T1000 (cell line): ENCODE results near the gene CCDC92.

ENCODE experiments used
- DNase-seq: peaks from one replicate; lab custom pipeline; 2025; ENCODE audit warnings: mixed read lengths; lab: John Stamatoyannopoulos, UW

The CCDC92 gene

DNA sequence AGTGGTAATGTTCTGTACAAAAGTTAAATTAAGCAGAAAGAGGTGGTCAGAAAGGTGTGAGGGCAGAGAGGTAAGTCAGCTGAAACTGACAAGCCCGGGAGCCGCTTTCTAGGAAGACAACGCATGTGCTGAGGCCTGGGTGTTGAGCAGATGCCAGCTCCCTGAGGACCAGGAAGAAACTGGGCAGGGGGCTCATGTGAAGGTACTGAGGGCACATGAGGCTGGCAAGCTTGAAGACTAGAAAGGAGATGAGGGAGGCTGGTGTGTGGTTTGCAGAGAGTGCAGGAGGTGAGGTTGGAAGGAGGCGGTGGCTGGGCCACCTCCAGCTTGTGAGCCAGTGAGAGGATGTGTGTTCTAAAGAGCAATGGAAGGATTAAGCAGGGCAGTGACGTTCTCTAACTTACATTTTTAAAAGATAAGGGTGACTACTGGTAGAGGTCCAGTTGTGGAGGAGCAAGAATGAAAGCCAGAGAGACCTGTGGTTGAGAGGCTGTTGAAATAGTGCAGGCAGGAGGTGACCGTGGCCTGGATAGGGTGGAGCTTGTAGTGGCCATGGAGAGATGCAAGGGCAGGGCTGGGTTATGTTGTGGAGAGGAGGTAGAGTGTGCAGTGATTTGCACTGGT lies 29.5 kb upstream of the CCDC92 start:
- DNase-seq = no peak

- no peak for DNase-seq
These were observed 28.7 kb upstream of the CCDC92 start for GRCh38 chr12:124001343-124001742.

DNA sequence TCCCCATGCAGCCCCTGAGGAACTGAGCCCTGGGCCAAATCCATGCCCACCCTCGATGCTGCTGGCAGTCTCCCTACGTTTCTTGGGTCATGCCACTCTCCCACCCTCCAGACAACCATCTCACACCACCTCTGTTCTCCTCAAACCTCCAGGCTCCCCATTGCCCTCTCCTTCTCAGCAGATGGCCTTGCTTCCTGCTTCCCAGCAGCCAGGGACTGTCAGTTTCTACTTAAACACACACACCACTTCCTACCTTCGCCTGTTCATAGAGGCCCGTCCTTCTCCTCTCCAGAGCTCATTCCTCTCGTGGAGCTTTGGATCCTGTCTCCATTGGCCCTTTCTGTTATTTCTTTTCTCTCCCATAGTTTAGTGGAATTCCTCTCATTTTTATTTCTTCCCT lies 27.5 kb upstream of the CCDC92 start:
- DNase-seq = no peak

DNA sequence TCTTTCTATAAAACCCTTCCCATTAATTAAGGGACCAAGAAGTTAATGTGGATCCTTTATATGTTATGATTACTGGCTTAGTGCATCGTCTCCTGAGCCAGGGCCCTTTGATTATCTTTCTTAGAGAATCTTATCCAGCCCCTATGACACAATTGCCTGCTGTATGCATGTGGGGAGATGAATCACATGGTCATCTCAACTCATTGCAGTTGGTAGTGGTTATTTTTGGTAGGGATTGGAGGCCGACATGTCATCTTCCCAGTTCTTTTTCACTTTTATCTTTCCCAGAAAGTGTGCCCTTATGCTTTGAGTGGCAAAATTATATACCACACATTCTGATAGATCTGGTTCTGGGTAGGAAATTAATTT lies 26.3 kb upstream of the CCDC92 start:
- no peak for DNase-seq

DNA sequence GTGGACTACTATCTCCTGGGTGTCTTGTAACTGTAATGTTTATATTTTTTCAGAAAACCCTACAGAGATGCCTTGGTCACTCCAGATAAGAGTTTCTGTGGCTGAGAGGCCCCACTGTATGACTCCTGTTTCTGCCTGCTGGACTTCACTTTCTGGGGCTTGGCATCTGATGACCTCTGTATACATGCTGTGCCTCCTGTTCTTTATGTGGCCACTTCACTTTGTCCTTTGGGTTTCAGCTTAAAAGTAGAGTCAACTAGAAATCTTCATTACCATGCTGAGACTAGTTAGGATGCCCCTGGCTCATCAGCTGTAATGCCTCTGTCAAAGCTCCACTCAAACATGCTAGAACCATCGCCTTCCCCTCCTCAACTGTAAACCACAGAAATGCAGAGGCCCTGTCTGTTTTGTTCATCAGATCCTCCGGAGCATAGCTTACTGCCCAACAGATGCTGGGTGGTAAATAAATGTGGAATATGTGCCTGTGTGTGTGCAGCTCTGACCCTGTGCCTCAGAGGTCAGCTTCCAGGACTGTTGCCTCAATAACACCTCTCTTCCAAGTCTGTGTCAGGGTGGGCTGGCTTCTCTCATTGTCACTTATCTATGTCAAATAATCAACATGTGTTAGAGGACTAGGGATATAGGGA lies 25.8 kb upstream of the CCDC92 start:
- DNase-seq = no peak

GRCh38 chr12:123997908-123998307 lies 25.3 kb upstream of the CCDC92 start:
- DNase-seq = no peak

DNA sequence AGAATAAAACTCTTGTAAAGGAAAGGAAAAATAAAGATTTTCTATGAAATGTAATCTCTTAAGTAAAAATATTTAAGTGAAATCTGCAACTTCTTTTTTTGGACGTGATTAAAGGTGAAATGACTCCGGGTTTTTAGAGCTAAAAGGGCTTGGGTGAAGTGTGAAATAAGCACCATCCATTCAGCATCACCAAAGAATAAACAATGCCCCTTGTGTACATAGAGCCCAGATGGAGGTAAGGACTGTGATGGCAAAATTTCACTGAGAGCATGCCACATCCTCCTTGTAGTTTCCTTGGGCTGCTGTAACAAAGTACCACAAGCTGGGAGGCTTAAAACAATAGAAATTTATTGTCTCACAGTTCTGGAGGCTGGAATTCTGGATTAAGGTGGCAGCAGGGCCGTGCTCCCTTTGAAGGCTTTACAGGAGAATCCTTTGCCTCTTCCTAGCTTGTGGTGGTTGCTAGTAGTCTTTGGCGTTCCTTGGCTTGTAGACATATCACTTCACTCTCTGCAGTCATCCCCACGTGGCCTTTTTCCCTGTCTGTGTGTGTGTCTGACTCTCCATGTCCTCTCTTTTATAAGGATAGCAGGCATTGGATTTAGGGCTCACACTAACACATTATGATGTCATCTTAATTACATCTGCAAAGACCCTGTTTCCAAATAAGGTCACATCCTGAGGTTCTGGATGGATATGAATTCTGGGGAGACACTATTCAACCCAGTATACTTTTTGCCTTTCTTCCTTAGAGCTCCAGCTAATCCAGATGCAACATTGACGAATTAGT lies 24.6 kb upstream of the CCDC92 start:
- DNase-seq = no peak

DNA sequence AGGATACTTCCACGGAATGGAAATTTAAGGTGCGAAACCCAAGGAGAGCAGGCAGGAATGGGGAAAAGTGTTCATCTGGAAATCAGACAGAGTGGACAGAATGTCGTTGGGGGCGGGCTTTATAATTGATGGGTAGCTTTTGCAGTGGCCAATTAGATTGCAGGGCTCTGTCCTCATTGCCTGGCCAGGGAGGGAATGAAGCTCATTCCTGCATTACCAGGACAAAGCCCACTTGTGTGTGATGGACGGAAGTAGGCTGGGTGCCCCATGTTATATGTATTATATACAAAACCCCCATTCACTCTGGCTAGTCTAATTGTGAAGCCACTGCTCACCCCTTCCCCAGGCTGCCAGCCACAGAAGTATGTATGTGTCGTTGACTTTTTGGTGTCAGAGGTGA lies 23.9 kb upstream of the CCDC92 start:
- no peak for DNase-seq

GRCh38 chr12:123995023-123995748 lies 22.6 kb upstream of the CCDC92 start:
- no peak for DNase-seq

- no peak for DNase-seq
These were observed 19.6 kb upstream of the CCDC92 start for GRCh38 chr12:123992118-123992825.

- no peak for DNase-seq
These were observed 18.8 kb upstream of the CCDC92 start for GRCh38 chr12:123991372-123991951.

DNA sequence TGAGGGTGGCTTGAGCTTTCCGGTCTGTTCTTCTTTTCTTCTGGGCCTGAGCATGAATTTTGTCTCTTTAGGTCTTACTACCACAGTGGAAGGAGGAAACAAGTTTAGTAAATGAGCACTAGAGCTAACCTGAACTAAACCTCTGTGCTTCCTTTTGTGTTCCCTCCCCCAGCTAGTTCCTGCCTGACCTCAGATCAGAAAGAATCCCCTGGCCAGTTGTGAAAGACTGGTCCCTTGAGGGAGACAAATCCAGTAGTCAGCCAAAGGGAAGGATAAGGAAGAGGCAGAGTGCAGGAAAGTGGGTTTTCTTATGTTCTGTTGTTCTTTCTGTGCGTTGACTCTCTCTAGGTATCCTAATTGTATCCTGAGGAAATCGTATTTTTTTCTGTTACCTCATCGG lies 17.9 kb upstream of the CCDC92 start:
- DNase-seq = no peak

GRCh38 chr12:123989753-123990152 lies 17.1 kb upstream of the CCDC92 start:
- no peak for DNase-seq

DNA sequence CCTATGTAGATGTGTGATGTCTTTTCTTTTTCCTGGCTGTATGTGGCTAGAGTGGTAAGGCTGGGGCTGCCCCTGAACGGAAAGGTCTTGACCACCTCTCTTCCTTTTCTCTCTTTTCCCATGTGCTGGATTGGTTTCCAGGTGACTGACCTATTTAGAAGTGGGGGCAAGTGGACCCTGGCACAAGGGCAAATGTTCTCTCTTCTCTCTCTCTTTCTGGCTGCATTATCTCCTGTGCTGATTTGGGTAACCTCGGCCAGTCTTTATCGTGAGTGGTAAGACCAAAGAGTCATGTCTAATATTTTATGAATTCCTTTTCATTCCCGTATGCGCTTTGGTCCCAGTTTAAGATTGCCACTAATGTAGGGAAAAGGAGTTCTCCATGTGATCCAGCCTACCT lies 16.5 kb upstream of the CCDC92 start:
- DNase-seq = no peak

- no peak for DNase-seq
These were observed 14.4 kb upstream of the CCDC92 start for GRCh38 chr12:123987022-123987421.

DNA sequence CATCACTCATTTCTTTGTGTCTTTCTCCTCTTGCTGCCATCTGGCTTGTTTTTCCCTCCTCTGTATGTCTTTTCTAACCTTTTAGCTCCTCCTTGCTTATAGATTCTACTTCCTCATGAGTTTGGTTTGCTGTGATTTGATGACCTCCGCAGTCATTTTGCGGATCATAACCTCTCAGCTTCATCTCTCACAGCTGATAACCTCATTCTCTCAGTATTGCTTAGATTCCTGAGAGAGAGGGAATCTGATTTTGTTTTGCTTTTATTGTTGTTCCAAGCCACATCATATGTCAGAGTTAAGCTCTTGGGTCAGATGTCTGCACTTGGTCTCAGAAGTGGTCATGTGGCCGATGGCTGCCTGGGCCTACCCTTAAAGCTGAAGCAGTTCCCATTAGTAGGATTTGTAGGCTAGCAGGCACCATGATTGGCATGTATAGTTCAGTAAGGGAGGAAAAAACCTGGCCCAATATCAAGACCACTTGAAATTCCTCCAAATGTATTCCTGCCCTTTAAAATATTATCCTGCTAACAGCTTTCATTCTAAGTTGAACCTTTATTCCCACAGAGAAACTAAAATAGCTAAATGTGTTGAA lies 13.8 kb upstream of the CCDC92 start:
- DNase-seq = no peak

- no peak for DNase-seq
These were observed 12.3 kb upstream of the CCDC92 start for GRCh38 chr12:123984903-123985302.

- no peak for DNase-seq
These were observed 11.3 kb upstream of the CCDC92 start for GRCh38 chr12:123983822-123984485.

DNA sequence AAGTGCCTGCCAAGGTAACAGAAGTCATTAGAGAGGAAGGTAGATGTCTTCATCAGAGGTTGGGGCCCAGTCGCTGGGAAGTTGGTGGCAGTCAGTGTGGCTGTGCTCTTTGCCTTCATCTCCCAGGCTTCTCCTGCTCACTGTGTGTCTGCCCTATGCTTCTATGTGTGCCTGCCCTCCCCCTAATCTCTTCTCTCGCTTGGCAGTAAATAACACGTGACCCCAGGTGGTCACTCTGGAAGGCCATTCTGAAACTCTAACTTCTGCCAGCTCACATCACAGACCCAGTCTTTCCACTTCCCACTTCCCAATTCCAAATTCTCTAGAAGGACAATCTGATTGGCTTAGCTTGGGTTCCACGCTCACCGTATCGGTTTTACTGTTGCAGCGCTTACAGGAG lies 9.6 kb upstream of the CCDC92 start:
- DNase-seq = no peak

DNA sequence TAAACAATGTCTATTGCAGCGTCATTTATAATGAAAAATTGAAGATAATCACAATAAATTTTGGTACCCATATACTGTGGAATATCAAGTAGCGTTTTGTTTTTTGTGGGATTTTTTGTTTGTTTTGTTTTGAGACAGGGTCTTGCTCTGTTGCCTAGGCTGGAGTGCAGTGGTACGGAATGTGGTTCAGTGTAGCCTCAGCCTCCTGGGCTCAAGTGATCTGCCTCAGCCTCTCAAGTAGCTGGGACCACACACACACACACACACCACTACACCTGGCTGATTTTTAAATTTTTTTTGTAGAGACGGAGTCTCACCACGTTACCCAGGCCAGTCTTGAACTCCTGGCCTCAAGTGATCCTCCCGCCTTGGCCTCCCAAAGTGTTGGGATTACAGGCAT lies 6.9 kb upstream of the CCDC92 start:
- DNase-seq = no peak
